ENCODE measurements around the gene RGS7. TPM values are rescaled to one million over a fixed set of nuclear protein-coding genes. Genes with fewer than 3 reads are reported as not detected.
"Not testable (repeated sequence)": the region's sequence is repeated elsewhere in the genome, so short reads cannot be mapped to it uniquely, and the experiment has no call there.

Gene RGS7
- total RNA-seq, 1 experiment from 2014 or later, result 1.6 TPM

DNA sequence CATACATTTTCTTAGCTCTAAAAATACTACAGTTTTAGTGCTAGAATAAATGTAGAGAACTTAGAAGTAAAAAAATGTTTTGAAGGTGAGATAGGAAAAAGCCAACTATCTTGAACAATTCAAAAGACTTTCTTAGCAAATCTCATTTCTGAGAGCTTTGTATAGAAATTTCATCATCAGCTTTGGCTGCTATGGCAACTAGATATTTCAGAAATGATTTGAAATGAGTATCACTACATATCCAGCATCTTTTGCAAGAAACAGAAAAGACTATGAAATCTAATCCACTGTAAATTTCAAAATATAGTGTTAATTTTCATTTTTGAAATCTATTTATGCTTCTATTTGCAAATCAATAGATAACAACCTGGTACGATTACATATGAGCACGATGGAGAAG is 57.7 kb downstream of the RGS7 start:
- in situ Hi-C loops (cut with HindIII; ENCODE audit: low pct_unique_long_range_greater_than_20kb, low sequenced_read_pairs), result no loop called here
- no peak for DNase-seq (ENCODE audit: low read depth, low spot score)

DNA sequence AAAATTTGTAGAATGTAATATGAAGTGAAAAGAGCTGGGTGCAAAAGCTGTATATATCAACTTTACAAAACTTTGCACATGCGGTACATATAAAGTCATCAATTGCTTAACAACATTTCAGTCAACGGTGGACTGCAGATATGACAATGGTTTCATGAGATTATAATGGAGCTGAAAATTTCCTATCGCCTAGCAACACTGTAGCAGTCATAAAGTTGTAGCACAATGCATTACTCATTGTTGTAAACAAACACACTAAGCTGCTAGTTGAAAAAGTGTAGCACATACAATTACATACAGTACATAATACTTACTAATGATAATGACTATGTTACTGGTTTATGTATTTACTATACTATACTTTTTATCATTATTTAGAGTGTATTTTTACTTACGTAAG is 64.0 kb downstream of the RGS7 start:
- DNase-seq (ENCODE audit: low read depth, low spot score), result no peak
- in situ Hi-C loops (cut with HindIII; ENCODE audit: low pct_unique_long_range_greater_than_20kb, low sequenced_read_pairs), result no loop called here

DNA sequence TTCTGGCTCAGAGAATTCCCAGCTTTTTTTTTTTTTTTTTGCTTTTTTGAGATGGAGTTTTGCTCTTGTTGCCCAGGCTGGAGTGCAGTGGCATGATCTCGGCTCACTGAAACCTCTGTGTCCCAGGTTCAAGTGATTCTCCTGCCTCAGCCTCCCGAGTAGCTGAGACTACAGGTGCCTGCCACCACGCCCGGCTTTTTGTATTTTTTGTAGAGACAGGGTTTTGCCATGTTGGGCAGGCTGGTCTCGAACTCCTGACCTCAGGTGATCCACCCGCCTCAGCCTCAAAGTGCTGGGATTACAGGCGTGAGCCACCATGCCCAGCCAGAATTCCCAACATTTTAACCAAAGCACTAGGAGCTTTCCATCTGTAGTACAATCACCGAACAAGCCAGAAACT is 65.5 kb downstream of the RGS7 start:
- DNase-seq (ENCODE audit: low read depth, low spot score); in situ Hi-C loops (cut with HindIII; ENCODE audit: low pct_unique_long_range_greater_than_20kb, low sequenced_read_pairs): not testable (repeated sequence)

DNA sequence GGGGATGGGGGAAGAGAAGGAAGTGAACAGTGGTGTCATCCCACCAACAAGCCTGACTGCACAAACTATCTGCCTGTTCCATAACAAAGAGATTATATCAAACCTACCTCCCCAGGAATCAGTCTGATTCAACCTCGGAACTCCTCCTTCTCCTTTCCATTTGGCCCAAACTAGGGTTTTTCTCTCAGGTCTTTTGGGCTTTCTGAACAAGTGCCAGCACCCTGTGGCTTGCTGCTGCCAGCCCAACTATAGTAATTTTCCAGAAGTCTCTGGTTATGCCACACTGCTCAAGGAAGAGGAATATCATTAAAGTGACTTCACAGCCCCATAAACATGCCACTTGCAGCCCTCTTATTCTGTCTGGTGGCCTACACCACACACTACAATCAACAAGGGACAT is 70.5 kb downstream of the RGS7 start:
- in situ Hi-C loops (cut with HindIII; ENCODE audit: low pct_unique_long_range_greater_than_20kb, low sequenced_read_pairs), result no loop called here
- no peak for DNase-seq (ENCODE audit: low read depth, low spot score)

DNA sequence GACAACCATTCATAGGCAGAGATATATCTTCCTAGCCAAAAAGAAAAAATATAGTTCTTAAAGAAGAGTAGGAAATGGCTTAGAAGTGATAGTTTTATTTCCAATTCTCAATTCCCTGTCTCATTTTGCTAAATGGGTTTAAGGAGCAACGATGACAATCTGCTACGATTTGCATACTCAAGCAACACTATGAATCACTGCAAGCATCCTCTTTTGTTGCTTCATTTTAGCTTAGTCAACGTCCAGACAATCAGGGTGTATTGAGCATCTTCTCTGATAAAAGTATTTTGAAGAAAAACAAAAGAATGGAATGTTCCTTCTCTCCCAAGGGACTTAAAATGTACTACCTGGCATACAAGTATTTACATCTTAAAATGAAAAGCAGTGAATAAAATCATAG is 80.6 kb downstream of the RGS7 start:
- in situ Hi-C loops (cut with HindIII; ENCODE audit: low pct_unique_long_range_greater_than_20kb, low sequenced_read_pairs), result no loop called here
- no peak for DNase-seq (ENCODE audit: low read depth, low spot score)

DNA sequence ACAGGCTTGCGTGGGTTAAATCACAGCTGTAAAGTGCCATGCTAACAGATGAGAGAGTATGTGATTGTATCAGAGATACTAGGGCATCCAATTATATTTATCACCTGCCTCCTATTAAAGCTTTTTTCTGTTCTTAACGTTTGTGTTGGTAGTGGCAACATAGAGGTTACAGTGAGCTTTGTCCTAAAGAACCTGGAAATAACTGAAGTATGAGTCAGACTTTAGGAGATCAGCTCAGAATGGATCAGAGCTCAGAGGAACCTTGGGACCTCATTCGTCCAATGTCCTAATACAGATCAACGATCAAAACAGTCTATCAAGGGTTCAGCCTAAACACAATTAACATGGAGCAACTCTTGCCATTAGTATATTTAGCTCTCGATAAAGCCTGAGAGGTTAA is 81.0 kb downstream of the RGS7 start:
- DNase-seq (ENCODE audit: low read depth, low spot score), result no peak
- in situ Hi-C loops (cut with HindIII; ENCODE audit: low pct_unique_long_range_greater_than_20kb, low sequenced_read_pairs), result no loop called here

DNA sequence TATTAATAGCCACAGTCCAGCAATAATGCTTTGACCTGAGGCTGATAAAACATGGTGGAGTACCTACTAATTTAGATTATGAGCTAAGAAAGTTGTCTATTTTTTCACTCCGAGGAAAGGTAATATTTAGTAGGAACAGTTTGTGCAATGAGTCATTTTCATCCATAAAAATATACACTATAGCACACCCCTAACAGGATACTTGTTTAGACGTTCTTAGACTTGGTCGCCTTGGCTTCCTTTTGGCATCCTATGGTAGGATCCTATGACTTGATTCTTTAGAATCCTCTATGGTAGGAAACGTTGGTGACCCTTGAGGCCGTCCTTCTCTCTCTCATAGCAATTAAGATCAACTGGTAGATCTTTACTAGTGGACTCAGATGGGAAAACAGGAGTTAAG is 81.8 kb downstream of the RGS7 start:
- in situ Hi-C loops (cut with HindIII; ENCODE audit: low pct_unique_long_range_greater_than_20kb, low sequenced_read_pairs), result no loop called here
- DNase-seq (ENCODE audit: low read depth, low spot score), result no peak

DNA sequence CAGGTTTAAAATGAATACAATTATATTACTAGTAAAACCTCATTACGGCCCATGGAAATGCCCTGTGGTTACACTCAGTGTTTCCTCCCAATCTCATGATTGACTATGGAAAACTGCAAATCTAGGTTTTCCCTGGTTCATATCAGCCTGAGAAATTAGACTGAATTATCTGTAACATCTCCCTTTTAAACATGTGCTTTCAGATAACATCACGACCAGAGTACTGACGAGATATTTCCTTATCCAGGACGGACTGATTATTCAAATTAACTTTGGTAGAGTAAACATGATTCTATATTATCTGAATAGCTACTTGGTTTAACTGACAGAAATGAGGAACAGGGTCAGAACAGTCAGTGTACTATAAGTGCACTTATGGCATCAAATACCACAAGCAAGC is 82.3 kb downstream of the RGS7 start:
- in situ Hi-C loops (cut with HindIII; ENCODE audit: low pct_unique_long_range_greater_than_20kb, low sequenced_read_pairs), result no loop called here
- no peak for DNase-seq (ENCODE audit: low read depth, low spot score)

DNA sequence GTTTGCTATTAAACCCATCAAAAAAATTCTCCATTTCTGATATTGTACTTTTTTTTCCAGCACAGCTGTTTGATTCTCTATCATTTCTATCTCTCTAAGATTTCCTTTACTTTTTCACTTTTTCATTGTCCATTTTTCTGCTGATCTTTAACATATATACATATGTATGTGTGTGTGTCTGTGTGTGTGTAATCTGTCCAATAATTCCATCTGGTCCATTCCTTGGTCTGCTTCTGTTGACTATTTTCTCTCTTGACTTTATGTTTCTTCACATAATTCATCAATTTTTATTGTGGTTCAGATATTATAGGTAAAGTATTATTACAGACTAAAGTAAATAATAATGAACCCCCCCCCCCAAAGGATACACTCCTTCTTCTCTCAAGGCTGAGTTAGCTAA is 84.2 kb downstream of the RGS7 start:
- DNase-seq (ENCODE audit: low read depth, low spot score), result no peak
- in situ Hi-C loops (cut with HindIII; ENCODE audit: low pct_unique_long_range_greater_than_20kb, low sequenced_read_pairs), result no loop called here

DNA sequence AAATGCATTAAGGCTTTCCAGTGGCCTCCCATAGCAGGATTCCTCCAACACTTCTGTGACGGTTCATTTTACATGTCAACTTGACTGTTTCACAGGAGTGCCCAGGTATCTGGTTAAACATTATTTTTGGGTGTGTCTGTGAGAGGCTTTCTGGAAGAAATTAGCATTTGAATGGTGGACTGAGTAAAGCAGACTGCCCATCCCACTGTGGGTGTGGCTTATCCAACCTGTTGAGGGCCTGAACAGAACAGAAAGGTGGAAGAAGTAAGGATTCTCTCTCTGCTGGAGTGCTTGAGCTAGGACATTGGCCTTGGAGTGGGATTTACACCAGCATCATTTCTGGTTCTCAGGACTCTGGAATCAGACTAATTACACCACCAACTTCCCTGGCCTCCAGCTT is 85.6 kb downstream of the RGS7 start:
- in situ Hi-C loops (cut with HindIII; ENCODE audit: low pct_unique_long_range_greater_than_20kb, low sequenced_read_pairs), result no loop called here
- DNase-seq (ENCODE audit: low read depth, low spot score), result no peak

DNA sequence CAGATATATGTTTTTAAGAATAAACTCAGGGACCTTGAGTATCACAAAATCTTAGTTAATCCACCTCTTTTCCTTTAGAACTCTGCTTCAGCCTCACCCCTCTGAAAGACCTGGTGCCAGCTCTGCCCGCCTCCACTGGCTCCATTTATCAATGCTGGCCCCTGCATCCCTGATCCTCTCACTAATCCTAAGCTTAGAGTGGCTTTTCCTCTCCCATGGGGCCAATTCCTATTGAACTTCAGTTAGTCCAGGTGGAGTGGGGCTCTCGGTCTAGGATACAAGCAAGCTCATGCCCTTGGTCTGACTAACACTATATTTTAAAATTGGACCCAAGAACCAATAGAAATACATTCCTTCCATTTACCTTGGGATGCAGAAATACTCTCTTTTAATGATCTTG is 87.0 kb downstream of the RGS7 start:
- DNase-seq (ENCODE audit: low read depth, low spot score), result no peak
- in situ Hi-C loops (cut with HindIII; ENCODE audit: low pct_unique_long_range_greater_than_20kb, low sequenced_read_pairs), result no loop called here

DNA sequence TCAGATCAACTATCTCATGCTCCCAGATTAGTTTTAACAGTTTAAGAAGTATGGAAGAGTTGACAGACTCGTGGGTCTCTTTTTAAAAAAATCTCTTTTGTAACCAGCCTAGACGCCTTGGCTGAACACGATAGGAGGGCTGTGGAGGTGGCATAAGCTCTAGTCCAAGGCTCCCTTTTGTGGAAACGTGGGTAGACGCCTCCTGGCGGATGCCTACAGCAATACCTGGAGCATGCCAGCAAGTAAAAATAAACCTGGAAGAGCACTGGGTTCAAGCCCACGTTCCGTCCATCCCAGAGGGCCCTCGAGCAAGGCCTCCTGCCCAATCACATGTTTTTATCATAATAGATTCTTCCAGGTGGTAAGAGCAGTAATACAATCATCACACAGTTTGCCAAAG is 87.9 kb downstream of the RGS7 start:
- peak; percentile 55 for DNase-seq (ENCODE audit: low read depth, low spot score)
- in situ Hi-C loops (cut with HindIII; ENCODE audit: low pct_unique_long_range_greater_than_20kb, low sequenced_read_pairs), result no loop called here

DNA sequence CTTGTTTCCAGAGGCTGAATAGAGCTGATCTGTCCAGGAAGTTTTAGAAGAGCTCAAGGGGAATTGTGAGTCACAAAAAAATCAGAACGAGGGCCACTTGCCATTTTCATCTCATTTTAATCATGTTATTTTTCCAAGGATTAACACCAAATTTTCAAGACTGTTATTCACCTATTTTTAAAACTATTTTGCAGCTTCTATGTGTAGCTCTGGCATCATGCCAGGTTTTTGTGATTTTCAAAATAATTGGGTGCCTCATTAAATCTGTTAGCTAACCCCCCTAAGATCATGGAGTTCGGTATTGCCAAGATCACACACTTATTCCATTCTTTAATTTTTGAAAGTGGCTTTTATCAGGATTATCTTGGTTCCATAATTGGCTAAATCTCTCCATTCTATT is 90.9 kb downstream of the RGS7 start:
- in situ Hi-C loops (cut with HindIII; ENCODE audit: low pct_unique_long_range_greater_than_20kb, low sequenced_read_pairs), result no loop called here
- DNase-seq (ENCODE audit: low read depth, low spot score), result no peak

DNA sequence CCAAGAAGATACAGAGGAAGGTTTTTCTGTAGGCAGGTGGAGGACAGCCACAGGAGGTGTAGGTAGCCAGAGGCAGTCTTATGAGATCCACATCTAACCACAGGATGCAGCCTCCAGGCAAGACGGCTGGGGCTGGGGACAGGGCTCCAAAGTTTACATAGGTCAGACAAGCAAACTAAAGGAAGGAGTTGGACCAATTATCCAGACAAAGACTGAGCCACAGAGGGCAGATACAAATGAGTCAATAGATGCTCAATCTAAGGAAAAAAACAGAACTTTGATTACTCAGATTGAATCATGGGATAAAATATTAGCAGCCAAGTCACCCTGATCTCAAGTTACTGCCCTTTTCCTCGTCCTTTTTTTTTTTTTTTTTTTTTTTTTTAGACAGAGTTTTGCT is 91.6 kb downstream of the RGS7 start:
- DNase-seq (ENCODE audit: low read depth, low spot score), result no peak

DNA sequence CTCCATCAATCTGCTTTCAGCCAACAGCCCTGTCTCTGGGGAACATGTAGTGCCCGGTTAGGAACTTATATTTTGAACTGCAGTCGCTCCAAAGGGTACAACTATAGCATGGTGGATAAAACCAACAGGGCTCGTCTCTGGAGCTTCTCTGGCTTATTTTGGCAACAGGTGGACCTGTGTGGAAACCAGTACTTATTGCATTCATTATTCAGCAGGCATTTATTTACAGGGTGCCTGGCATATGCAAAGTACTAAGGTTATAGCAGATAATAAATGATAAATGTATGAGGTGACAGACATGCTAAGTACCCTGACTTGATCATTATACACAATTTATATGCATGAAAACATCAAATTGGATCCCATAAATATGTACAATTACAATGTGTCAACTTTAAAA is 93.7 kb downstream of the RGS7 start:
- DNase-seq (ENCODE audit: low read depth, low spot score), result no peak
- in situ Hi-C loops (cut with HindIII; ENCODE audit: low pct_unique_long_range_greater_than_20kb, low sequenced_read_pairs), result no loop called here

More for the DNA sequence above, 91.6 kb downstream of the RGS7 start:
- in situ Hi-C loops (cut with HindIII; ENCODE audit: low pct_unique_long_range_greater_than_20kb, low sequenced_read_pairs), result no loop called here

DNA sequence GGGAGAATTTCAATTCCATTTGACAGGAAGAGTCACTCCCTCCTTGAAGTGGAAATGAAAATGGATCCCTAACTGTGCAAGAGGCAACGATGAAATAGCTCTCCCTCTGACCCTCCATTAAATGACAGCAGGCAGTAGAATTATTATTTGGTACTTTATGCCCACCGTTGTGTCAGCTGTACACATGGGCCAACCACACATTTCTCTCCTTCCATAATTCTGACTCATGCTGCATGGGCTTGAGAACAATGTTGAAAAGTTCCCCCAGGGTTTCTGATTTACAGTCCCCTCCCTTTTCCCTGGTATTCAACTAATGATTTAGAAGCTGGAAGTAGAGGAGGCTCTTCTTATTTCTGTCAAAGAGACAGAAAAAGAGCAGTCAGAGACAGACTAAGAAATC is 103.5 kb downstream of the RGS7 start:
- in situ Hi-C loops (cut with HindIII; ENCODE audit: low pct_unique_long_range_greater_than_20kb, low sequenced_read_pairs), result no loop called here
- no peak for DNase-seq (ENCODE audit: low read depth, low spot score)

DNA sequence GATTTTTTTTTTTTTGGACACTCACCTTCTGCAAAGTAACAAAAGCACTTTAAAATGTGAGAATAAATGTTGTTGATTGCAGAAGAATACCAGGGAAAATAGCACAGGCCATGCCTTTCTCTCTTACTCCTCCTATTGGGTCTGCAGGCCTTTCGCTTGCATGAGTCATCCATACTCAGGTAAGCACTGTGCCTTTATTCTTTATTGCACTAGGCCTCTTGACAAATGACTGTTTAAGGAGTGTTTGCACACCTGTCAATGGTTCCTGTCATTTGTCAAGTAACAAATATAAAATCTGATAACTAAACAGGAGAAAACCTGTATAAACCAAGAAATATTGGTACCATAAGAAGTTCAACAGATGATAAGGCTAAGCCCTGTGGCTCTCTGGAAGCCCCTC is 106.5 kb downstream of the RGS7 start:
- in situ Hi-C loops (cut with HindIII; ENCODE audit: low pct_unique_long_range_greater_than_20kb, low sequenced_read_pairs), result no loop called here

DNA sequence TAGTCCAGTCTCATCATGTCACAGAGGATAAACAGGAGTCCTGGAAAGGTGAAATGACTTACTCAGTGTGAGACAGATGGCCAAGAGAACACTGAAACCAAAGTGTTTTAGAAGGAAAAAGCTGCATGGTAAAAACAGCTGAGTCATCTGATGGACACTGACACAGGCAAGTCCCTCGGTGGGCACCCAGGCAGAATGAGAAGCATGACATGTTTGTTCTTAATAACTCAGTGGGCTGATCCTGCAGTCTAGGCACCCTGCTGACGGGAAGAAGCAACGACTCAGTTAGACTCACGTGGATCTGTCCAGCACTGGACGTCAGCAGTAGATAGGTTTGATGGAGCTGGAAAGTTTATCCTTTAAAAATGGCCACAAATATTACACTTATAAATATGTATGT is 116.9 kb downstream of the RGS7 start:
- in situ Hi-C loops (cut with HindIII; ENCODE audit: low pct_unique_long_range_greater_than_20kb, low sequenced_read_pairs), result no loop called here
- DNase-seq (ENCODE audit: low read depth, low spot score), result no peak

More for the DNA sequence above, 106.5 kb downstream of the RGS7 start:
- DNase-seq (ENCODE audit: low read depth, low spot score), result no peak

DNA sequence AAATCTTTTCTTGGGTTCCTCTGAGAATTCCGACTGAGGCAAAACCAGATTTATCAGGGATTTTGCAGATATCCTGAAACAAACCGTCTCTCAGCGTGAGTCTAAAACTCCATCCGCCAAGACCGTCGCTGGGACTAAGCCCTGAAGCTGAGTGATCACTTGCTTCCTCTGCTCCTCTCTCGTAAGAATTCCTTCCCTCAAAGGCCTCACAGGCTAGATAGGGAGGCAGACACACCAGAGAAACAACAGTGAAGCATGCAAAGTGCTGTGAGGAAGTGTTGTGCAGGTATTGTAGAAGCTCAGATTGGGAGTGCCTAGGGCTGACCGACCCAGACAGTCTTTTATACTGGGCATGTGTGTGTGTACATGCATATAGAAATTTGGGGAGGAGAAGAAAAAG is 119.1 kb downstream of the RGS7 start:
- in situ Hi-C loops (cut with HindIII; ENCODE audit: low pct_unique_long_range_greater_than_20kb, low sequenced_read_pairs), result no loop called here

DNA sequence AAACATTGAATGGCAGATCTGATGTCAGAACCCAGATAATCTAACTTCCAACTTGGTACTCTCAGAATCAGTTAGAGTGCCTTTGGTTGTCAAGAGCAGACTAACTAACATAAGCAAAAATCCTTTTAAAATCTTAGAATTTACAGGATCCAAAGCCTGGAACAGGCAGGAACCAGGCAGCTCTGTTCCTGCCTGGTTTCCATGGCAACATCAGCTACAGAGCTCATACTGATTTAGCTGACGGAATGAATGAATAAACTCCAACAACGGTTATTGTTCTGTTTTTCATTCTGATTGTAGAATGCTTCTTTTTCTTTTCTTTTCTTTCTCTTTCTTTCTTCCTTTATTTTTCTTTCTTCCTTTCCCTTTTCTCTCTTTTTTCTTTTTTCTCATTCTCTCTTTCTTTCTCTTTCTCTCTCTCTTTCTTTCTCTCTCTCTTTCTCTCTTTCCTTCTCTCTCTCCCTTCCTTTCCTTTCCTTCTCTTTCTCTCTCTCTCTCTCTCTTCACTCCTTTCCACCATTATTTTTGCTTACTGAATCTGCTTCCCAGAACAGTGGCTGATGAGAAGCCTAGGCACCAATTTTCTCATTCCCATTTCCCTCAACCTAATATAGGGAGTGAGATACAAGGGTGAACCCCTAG is 121.6 kb downstream of the RGS7 start:
- DNase-seq (ENCODE audit: low read depth, low spot score), result no peak
- in situ Hi-C loops (cut with HindIII; ENCODE audit: low pct_unique_long_range_greater_than_20kb, low sequenced_read_pairs), result no loop called here

More for the DNA sequence above, 119.1 kb downstream of the RGS7 start:
- no peak for DNase-seq (ENCODE audit: low read depth, low spot score)
